Hematopoietic multipotent progenitor cell (in vitro differentiated cells): ENCODE results near the gene KIAA1958. TPM values are rescaled to one million over a fixed set of nuclear protein-coding genes. Genes with fewer than 3 reads are reported as not detected.

Experiments used
- DNase-seq, 3 donors: peaks; one replicate each; pipeline ENCODE4 v3.0.0-alpha.2; 2011 to 2015; ENCODE audit warnings: low read depth in 2 of 3, low spot score in 2 of 3
- total RNA-seq: library from RNA; depleted of rRNA; stranded (reverse); fragments of >200 nt; gene quantifications from one replicate; pipeline ENCODE4 v1.2.3, GENCODE V29; 2012

The KIAA1958 gene
- total RNA-seq, 1 donor: 5.7 TPM

GRCh38 chr9:112553256-112553826 is 66.7 kb downstream of the KIAA1958 start:
- DNase-seq: no peak

DNA sequence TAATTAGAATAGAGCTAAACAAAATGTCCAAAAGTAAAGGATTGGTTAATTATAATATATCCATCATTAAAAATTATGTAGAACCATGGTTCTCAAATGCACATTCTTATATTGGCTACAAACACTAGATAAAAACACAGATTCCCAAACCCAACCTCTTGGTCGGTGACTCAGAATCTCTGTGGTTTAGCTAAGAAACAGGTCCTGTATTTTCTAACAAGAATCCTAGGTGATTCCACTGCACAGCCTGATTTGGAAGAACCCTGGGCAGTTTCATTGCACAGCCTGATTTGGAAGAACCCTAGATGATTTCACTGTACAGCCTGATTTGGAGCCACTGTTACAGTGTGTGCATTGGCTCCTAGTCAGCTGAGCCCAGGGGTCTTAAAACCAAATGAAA is 67.9 kb downstream of the KIAA1958 start:
- no peak for DNase-seq

- DNase-seq: no peak
Observed at GRCh38 chr9:112555101-112555643, 68.5 kb downstream of the KIAA1958 start.

GRCh38 chr9:112555844-112556482 is 69.3 kb downstream of the KIAA1958 start:
- no peak for DNase-seq

- DNase-seq: no peak
Observed at GRCh38 chr9:112556497-112557442, 70.1 kb downstream of the KIAA1958 start.

GRCh38 chr9:112558476-112558875 is 71.8 kb downstream of the KIAA1958 start:
- DNase-seq: no peak

GRCh38 chr9:112558978-112559377 is 72.4 kb downstream of the KIAA1958 start:
- no peak for DNase-seq

DNA sequence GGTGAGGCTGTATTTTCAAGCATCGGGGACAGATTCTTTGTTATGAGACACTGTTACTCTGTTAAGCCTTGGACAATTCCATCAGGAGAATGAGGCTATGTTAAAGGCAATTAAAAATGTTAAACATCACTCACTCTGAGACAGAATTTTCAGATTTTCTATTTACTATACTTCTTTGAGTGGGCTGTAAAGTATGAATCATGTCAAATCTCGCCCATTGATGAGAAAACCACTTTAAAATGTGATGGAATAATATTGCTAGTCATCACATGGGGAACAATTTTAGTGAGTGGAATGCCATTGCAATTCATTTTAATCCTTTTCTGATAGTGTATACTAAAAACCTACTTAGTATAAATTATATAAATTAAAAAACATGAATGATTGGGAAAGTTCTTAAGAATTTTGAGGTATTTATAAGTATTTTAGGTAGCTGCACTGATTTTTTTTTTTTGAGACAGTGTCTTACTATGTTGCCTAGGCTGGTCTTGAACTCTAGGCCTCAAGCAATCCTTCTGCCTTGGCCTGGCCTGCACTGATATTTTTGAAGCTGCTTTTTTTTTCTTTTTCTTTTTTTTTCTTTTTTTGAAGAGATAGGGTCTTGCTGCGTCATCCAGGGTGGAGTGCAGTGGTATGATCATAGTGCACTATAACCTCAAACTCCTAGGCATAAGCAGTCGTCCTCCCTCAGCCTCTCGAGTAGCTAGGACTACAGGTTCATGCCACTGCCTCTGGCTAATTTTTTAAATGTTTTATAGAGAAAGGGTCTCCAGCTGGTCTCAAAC is 73.2 kb downstream of the KIAA1958 start:
- DNase-seq: no peak

DNA sequence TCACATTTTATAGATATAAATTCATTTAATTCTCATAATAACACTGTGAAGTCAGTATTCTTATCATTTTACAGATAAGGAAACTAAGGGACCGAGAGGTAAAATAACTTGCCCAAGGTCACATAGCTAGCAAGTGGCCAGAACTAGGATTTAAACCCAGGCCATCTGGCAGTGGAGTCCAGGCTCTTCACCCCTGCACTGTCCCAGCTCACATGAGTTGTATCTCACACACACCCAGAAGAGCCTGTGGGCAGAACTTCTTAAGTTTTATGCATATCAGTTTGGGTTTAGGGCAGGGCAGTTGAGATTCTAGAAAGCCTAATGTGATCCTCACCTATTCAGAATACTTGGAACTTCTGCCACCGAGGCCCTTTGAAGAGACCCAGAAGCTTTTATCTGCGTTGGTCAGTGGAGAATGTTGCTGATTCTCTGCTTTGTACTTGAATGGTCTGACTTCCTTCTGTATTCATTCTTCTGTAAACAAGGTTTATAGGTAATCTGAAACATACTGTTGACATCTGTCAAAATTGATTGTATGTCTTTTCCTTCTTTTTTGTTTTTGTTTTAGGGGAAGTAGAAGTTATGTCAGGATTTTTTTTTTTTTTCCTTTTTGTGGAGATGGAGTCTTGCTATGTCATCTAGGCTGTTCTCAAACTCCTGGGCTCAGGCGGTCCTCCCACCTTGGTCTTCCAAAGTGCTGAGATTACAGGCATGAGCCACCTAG is 75.8 kb downstream of the KIAA1958 start:
- DNase-seq: no peak

DNA sequence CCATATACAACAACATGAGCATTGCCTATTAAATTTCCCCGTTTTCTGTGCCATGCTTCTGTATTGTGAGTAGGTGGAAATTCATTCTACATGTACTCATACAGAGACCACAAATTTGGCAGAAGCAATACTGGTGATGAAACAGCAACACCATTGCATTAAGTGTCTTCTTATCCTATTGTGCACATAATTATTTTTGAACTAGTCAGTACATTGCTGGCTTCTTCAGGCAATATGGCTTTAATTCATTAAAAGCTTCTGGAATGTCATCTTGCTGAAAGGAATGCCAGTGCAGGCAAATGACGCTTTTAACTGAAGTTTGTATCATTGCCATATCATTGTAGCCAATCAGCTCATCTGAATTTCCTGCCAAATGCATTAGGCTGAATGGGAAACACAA is 82.6 kb downstream of the KIAA1958 start:
- no peak for DNase-seq

DNA sequence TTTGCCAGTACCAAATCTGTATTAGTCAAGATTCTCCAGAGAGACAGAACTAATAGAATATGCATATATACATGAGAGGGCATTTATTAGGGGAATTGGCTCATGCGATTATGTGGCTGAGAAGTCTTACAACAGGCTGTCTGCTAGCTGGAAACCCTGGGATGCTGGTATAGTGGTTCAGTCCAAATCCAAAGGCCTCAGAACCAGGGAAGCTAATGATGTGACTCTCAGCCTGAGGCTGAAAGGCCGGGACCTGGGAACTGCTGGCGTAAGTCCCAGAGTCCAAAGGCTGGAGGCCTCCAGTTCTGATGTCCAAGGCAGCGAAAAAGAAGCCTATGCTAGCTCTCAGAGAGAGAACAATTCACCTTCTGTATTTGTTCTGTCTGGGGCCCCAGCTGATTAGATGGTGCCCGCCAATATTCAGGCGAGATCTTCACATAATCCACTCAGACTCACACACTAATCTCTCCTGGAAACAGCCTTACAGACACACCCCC is 84.1 kb downstream of the KIAA1958 start:
- no peak for DNase-seq

DNA sequence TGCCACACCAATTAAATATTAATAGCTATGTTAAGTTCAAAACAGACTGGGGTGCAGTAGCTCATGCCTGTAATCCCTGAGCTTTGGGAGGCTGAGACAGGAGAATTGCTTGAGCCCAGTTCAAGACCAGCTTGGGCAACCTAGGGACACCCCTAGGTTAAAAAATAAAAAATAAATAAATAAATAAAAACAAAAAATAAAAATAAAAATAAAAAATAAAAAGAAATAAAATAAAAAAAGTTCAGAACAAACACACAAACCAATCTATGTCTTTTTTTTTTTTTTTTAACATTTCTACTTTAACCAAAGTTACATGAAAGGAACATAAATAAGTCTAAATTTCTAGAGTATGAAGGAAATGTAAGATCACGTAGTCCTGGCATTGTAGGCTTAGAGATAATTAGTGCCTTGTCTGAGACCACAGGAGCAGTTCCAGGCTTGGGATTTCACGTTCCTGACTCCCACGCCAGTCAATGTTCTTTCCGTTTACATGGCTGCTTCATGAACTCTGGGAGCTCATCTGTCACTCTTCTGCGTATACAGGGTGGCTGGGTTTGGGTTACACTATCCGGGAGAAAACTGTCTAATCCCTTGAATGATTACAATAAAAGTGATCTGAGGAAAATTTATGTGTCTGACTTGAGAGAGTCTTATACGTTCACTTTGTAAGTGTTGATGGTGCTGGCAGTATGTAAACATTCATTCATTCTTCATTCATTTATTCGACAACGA is 85.2 kb downstream of the KIAA1958 start:
- DNase-seq: no peak

- DNase-seq: no peak
Observed at GRCh38 chr9:112572416-112572815, 85.8 kb downstream of the KIAA1958 start.

DNA sequence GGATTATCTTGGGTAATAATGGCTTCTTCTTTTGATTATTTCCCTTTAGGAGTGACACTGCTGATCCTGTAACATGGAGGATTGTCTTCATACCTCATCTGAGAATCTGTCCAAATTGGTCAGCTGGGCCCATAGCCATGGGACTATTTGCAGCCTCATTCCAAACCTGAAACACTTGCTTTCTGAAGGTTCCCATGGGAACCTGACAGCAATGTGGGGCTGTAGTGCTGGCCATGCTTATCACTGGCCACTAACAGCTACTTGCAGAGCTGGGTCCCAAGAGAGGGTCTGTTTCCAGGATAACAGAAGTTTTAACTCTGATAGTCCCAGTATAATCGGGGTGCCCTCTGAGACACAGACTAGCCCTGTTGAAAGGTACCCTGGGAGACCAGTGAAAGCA is 87.4 kb downstream of the KIAA1958 start:
- no peak for DNase-seq

- no peak for DNase-seq
Observed at GRCh38 chr9:112575107-112575506, 88.5 kb downstream of the KIAA1958 start.

- DNase-seq: no peak
Observed at GRCh38 chr9:112581469-112582176, 95.0 kb downstream of the KIAA1958 start.

- no peak for DNase-seq
Observed at GRCh38 chr9:112582371-112583262, 96.0 kb downstream of the KIAA1958 start.
